NCI-H1048 (cell line): ENCODE results near the gene UBE2L5.

ENCODE experiments used
- DNase-seq: peaks from one replicate; lab custom pipeline; 2025; lab: John Stamatoyannopoulos, UW

The UBE2L5 gene

DNA sequence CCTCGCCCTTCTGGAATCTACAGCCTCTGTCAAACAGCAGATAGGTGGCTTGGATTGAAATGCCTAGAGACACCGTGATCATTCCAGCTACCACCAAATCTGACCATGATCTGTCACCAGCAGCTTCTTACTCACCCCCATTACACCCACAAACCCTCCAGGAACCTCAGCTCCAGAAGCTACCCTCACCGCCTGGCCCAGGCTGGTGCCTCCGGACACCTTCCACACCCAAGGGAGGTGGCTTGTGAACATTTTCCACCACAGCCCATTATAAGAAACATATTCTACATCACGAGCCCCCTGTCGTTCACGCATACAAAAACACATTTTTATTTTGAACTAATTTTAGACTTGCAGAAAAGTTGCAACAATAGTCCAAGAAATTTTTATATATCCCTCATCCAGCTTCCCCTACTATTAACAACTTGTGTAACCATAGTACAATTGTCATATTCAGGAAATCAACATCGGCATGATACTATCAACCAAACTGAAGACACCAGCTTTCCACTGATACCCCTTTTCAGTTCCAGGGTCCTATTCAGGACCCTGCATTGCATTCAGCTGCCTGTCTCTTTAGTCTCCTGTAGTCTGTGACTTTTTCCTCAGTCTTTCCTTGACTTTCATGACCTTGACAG lies 15.4 kb upstream of the UBE2L5 start:
- no peak for DNase-seq

DNA sequence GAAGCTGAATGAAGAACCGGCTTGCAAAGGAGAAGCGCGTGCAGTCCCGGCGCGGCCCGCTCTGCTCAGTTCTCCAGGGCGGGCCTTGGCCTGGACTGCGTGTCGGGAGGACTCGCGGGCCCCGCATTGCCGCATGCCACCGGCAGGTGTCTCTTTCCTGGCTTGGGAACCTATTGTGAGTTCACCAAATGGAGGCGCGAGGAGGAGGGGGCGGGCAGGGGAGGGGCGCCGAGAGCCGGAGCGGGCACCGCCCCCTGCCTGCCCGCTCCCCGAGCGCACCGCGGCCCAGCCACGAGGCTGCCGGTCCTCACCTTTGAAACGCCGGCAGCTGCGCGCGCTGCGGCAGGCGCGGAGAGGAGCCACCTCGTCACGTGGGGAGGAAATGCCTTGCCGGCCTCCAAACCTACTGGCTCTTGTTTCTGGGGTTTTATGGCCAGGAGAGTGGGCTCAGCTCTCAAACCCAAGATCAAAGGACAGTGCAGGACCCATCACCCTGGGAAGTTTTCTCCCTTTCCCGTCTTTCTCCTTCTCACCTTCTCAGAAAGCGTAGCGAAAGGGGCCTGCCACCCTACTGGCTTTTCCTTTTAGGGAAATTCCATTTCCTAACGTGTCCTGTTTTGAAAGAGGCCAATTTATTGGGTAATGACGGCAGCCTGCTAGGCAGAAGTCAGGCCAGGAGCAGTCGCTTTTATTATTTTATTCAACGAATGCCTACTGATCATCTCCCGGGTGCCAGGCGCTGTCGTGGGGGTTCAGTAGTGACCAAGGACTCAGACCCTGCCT lies 13.8 kb upstream of the UBE2L5 start:
- DNase-seq = peak; percentile 17

DNA sequence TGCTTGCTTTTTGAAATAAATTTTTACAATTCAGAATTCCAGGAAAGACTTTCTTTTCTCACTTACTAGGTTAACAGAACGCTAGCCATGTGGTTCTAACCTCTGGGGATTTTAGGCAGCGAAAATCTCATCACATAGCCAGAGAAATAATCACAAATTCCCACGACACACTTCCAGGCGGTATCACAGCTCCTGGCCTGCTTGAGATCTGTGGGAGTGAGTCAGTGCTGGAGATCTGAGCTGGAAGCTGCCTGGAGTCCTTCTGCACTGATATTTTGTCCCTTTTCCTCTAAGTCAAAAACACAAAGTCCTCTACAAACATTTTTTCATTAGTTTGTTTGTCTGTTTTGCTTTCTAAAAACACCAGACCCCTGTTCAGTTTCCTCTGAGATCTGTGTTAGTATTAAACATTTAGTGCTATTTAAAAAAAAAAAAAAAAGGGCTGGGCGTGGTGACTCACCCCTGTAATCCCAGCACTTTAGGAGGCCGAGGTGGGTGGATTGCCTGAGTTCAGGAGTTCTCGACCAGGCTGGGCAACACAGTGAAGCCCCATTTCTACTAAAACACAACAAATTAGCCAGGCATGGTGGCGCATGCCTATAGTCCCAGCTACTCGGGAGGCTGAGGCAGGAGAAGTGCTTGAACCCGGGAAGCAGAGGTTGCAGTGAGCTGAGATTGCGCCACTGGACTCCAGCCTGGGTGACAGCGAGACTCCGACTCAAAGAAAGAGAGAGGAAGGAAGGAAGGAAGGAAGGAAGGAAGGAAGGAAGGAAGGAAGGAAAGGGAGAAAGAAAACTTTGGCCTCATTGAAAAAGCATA lies 12.2 kb upstream of the UBE2L5 start:
- DNase-seq = no peak

DNA sequence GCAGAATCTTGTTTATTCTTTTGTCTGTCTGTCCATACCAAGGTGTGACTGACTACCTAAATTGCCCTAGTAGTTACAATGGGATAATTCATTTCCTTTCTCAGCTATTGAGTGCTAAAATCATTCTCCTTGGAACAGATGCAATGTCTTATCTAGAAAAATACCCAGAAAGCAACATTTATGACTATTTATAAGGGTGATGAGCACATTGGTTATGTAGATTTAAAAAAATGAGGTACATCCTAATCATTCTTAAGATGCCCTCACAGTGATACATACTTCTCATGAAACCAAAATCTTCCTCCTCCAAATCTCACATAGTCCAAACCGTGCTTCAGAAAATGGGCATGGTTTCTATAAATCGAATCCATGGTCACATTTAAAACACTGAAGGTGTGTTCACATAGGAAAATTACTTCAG lies 11.6 kb upstream of the UBE2L5 start:
- no peak for DNase-seq

DNA sequence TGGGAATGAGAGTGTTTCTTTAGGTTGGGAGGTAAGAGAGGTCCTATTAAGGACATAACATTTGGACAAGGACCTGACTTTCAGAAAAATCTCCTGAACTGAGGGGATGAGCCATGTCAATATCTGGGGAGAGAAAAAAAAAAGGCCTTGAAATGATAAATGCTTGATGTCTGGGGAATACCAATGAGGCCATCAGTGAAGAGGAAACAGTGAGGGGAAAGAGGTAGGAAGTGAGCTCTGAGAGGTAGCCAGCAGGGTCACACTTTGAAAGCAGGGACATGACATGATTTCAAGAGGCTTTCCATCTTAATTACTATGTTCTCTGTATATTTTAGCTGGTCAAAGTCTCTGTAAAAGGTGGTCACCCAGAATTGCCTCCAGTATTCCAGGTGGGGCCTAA lies 9.9 kb upstream of the UBE2L5 start:
- DNase-seq = no peak

DNA sequence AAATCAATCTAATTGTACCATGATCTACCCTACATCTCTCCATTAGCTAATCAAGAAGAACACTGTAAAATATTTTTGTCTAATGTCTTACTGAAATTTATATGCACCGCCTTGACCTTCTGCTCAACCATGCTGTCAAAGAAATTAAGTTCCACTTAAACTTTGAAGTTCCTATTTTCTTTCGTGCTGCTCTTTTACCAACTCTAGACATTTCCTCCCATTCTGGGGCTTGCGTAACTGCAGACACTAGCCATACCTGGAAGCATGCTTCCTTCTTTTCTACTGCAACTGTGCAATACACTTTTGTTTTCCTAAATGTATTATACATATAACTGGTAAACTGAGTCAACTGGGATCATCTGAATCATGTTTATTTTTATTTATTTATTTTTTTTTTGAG lies 8.5 kb upstream of the UBE2L5 start:
- DNase-seq = no peak

DNA sequence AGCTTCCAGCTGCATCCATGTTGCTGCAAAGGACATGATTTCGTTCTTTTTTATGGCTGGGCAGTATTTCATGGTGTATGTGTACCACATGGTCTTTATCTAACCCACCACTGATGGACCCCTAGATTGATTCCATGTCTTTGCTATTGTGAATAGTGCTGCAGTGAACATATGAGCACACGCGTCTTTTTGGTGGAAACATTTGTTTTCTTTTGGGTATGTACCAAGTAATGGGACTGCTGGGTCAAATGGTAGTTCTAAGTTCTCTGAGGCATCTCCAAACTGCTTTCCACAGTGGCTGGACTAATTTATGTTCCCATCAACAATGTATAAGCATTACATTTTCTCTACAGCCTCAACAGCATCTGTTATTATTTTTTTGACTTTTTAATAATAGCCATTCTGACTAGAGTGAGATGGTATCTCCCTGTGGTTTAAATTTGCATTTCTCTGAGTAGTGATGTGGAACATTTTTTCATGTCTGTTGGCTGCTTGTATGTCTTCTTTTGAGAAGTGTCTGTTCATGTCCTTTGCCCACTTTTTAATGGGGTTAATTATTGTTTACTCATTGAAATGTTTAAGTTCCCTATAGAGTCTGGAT lies 6.8 kb upstream of the UBE2L5 start:
- DNase-seq = no peak

DNA sequence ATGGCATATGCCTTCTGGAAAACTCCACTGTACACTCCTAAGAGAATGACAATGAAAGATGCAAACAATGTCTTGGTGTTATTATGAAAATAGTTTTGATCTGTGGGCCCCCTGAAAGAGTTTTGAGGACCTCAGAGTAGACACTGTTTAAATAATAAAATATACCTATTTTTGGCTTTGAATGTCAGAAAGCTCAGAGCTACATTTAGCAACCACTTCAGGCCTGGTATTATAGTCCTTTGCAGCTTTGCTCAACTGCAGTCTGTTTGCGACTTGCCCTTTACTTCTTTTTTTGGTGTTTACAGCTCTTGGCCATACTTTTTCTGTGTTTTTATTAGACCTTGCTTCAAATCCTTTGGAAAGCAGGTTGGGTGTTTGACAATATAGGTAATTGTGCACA lies 5.8 kb upstream of the UBE2L5 start:
- DNase-seq = no peak

DNA sequence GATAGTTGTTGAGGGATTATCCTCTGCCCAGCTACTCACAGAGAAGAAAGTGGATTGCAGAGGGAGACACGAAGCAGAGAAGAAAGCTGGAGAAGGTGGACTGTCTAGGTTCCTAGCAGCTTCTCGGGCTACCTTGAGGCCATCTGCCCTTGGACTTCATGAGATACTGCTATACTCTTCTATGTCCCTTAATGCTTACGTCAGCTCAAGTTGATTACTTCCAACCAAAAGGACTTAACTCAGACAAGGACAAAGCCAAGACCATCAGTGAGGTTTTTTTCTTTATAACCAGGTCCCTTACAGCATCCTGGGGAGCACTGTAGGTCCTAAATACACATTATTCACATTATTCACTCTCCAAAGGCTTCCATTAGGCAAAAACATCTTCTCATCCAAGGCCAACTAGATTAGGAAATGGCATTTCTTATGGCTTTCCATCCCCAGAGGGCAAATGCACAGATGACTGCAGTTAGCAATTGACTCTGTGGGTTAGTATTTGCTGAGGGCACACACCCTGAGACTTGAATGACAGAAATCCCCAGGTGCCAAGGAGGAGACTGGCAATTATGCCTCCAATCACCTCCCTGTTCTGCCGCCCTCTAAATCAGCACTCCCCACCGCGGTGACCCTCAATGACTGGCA lies 4.1 kb upstream of the UBE2L5 start:
- DNase-seq = no peak

DNA sequence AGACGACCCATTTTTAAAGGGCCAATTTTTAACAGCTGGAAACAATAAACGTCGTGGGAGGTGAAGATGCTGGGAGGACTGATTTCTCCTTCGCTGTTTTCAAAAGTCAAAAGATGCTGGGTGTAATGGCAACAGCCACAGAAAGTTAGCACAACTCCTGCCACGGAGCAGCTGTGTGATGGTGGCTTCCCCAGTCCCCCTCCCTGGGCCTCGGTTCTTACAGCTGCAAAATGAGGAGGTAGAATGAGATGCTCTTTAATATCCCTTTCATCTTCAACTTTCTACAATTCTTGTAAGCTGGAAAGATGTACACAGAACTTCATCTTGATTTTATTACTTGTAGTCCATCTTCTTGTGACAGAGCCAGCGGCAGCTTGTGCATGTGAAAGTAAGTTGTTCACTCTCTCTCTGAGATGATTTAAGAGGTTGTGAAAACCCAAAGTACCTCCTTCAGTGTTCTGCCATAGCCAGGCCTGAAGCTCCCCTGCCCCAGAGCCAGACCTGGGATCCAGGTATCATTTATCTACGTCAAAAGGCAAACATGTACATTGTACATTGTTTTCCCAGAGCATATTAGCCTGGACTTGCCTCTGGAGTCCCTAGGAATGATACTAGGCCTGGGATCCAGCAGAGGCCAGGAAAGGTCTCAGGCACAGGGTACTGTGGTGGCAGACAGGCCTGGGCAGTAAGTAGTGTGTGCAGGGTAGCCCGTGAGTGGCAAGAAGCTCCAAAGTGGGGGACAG lies 3.4 kb upstream of the UBE2L5 start:
- DNase-seq = no peak

DNA sequence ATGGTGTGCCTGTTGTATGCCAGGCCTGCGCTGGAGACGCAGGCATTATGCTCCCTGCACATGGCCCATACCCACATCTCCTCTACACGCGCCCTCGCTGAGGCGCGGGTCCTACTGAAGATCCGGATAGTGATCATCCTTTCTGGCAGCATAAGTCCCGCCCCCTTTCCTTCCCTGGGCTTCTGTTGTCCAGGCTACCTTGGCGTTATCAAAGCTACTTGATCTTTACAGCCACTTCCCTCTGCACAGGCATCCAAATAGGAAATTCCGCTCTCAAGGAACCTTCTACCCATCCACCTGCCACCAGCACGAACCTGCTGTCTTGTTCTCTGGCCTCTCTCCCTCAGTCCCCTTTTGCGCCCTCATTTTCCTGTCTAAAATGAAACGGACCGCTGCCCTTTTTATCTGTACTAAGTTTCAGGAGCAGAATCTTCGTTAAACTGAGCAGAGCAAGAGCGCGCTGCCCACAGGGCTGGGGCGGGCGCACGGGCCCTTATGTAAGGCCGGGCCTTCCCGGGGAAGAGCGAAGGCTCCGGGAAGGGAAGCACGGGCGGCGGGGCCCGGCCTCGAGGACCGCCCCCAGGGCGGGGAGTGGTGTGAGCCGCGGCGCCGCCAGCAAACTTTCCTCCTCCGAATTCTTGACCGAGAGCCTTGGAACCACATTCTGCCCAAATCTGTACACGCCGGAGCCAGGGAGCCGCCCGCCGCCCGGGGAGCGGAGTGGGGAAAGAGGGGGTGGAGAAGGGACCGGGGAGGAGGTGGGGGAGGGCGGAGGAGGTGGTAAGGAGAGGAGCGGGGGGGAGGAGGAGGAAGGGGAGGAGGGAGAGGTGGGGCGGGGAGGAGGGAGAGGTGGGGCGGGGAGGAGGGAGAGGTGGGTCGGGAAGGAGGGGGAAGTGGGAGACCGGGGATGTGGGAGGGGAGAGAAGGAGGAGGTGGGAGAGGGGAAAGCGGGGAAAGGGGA lies 920 bp upstream of the UBE2L5 start:
- no peak for DNase-seq

DNA sequence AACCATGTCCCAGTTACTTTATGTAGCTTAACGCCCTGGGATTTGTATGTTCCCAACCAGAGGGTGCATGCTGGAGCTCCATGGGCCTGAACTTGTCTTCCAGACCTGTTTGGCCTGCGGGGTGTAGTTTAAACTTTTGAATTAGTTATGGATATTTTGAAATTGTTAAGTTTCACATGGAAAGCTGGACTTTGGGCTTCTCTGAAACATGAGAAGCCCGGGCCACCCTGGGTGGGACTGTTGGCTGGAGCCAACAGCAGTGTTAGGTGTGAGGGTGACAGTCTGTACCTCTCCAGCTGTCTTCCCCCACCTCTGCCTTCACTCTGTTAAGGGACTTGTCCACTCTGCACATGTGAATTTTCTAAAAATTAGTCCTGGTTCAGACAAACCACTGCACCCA lies 1.6 kb downstream of the UBE2L5 start:
- no peak for DNase-seq

DNA sequence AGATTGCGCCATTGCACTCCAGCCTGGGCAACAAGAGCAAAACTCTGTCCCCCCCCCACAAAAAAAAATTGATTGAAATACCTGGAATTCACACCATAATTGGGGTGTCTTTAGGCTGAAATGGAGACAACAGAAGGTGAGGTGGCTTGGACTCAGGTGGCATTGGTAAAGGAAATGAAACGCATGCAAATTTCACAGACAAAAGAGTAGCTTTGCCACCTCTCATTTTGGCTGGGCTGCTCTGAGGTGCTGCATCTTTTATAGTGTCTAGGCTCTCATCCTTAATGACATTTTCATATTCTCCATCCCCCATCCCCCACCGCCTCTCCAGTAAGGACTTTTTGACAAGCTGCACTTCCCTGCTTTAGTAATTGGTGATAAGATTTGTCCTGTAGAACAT lies 6.9 kb downstream of the UBE2L5 start:
- no peak for DNase-seq

DNA sequence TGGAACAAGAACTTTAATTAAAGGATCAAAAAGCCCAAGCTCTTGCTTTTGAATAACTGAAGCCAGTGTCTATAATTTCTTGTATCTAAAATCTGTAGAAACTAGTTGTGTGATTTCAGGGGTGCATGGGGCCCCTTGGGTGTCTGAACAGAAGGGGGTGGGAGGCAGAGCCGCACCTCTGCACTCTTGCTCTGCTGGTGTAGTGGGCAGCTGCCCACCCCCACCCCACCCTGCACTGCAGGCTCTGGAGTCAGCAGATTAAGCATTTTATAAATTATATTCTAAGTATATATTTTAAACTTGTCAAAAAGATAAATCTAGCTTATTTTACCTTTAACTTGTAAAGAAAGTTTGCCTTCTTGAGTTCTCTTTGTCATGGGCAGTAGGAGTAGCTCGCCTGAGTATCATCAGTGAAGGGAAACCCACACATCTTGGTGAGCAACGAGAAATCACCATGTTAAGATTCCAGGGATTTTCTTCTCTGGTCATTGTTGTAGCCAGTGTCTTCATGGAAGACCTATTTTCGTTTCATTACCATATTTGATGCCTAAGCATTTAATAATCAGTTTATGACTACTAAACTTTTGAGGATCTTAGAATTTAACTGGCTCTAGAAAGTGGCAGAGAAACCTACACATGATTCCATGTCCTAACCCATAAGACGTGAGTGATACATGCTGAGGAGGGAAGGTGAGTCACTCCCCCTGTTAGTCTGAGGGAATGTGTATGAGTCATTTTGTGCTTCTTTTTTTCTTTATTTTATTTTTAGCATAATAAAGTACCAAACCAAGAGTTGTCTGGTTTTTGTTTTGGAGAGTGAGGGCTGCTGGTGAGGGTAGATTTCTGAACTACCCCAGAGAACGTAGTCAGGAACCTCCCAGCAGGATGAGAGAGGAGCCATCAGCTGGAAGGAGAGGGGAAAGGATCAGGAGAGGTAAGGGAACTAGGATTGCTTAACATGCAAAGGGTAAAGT lies 7.7 kb downstream of the UBE2L5 start:
- DNase-seq = no peak

DNA sequence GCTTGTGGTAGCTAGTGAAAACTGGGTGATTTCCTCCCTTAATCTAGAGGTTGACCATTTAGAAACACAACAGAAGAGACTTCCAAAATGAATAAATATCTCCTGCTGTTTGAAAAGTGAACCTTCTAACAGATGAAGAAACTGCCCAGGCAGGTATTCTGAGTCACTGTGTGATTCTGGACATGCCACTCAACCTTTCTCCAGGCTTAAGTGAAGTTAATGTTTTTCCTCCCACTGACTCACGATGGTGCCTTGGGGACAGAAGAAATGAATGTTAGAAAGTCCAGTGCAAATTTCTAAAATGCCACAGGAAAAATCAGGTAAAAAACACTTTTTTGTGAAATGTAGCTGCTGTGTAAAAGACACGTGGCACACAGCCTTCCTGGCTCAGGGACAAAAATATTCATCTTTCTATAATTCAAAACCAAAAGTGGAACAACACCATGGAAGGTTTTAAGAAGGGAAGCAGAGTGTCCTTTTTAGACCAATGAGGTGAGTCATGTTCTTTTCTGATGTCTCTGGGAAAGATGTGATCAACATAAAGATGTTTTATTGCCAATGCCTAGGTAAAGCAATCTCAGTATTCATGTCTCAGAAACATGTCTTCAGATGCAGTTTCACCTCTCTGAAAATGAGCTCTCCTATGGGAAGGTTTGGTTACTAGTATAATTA lies 9.1 kb downstream of the UBE2L5 start:
- no peak for DNase-seq

DNA sequence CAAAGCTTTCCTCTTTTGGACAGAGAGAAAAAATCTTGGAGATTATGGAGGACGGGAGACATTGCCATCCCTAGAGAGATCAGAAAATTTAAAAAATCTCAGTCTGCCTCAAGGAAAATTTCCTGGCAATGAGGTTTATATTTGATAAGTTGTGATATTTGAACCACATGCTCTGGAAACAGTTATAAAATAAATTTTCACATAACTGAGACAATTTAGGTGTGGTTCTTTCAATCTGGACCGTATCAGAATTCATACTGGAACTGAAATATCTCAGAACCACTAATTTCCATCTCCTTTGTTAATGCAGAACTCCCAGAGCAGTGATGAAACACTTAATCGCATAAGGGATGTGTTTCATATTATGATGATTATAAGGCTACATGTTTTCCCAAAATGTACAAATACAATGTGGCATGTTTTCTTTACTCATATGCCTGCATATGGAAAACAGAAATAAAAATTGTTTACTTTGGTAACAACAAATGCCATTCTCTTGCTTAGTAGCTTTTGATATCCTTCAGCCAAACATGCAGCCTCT lies 13.7 kb downstream of the UBE2L5 start:
- DNase-seq = no peak

DNA sequence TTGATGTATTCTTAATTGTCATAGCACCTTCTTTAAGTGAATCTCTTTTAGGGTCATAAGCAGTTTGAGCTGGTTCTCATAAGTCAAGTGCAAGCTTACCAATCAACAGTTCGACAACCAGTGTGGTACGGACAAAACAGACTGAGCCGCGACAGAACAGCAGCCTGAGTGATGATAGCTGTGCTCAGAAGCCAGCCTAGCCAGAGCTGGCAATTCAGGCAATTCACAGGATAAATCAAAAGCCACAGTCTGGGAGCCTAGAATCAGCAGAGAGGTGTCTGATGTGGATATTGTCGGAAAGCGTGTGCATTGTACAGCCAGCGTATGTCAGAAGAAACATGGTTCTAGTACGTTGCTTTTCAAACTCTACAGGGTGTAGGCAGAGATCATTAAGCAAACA lies 14.9 kb downstream of the UBE2L5 start:
- no peak for DNase-seq

DNA sequence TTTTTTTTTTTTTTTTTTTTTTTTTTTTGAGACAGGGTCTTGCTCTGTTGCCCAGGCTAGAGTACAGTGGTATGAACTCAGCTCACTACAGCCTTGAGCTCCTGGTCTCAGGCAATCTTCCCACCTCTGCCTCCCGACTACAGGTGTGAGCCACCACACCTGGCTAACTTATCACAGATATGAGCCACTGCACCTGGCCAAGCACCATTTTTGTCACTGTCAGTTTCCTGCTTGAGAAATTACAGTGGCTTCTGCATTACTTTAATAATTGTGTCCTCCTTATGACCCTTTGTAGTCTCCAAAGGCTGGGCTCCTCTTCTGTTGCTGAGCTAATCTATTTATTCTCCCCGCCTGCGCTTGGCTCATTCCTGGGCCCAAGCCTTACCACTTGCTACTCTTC lies 16.0 kb downstream of the UBE2L5 start:
- no peak for DNase-seq
